GM12891 (cell line): ENCODE data around the gene PRKCB.
A peak's percentile ranks its signal among the peaks of the same experiment; 100 is the strongest.

Source experiments
- POLR2A ChIP-seq: IDR thresholded peaks from 2 replicates; pipeline ENCODE4 v1.6.1; 2011; ENCODE audit warnings: low read depth, low read length, control low read depth
- POLR2AphosphoS5 ChIP-seq: IDR thresholded peaks from 2 replicates; pipeline ENCODE4 v1.6.1; 2011; ENCODE audit warnings: low read depth, low read length, control low read depth
- POU2F2 ChIP-seq: IDR thresholded peaks from 2 replicates; pipeline ENCODE4 v1.6.1; 2011; ENCODE audit warnings: low read depth, mild to moderate bottlenecking, control low read depth, low read length, moderate library complexity
- SPI1 ChIP-seq: IDR thresholded peaks from 2 replicates; pipeline ENCODE4 v1.6.1; 2011; ENCODE audit warnings: low read depth, low read length, control low read depth
- TAF1 ChIP-seq: IDR thresholded peaks from 2 replicates; pipeline ENCODE4 v1.6.1; 2011; ENCODE audit warnings: low read depth, low read length, control low read depth

DNA sequence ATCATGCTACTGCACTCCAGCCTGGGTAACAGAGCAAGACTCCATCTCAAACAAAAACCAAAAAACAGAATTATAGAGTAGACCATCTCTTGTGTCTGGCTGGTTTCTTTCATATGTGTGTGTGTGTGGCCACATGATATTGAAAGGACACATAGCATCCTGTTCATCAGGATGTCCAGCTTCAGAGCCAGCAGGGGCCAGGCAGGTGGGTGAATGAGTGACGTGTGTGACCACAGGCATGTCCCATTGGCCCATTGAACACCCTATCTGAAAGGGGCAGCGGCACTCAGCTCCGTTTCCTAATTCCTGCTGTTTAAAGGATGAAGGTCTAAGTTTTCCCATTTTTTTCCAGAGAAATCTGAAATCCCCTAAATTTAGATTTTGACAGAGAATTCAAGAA, 174.2 kb downstream of the PRKCB start:
- TF ChIP-seq POLR2A, result peak; percentile 35; the same call in 1 of the 2 replicates
- no peak for TF ChIP-seq TAF1
- 0 out of 2 replicates have a peak, but pooled peaks have one; percentile 31 for TF ChIP-seq POLR2AphosphoS5
- TF ChIP-seq SPI1, result no peak
- no peak for TF ChIP-seq POU2F2
